Fibroblast of pulmonary artery (primary cell): Measurements from ENCODE around the gene MYRIP.
A peak's percentile ranks its signal among the peaks of the same experiment; 100 is the strongest.
"Not testable (repeated sequence)": the region's sequence is repeated elsewhere in the genome, so short reads cannot be mapped to it uniquely, and the experiment has no call there.

Experiments
- DNase-seq: peaks from one replicate; pipeline ENCODE4 v3.0.0-alpha.2; 2010; ENCODE audit warnings: low read depth
- H3K4me3 ChIP-seq: replicated peaks from 2 replicates; pipeline ENCODE4 v1.5.1; 2011; ENCODE audit warnings: low read depth, mild to moderate bottlenecking, control low read depth, low read length, moderate library complexity
- TF ChIP-seq, protein P1 (sequence below): IDR thresholded peaks from 2 replicates; pipeline ENCODE4 v1.5.1; 2011; ENCODE audit warnings: mild to moderate bottlenecking, control low read depth, low read length, inconsistent platforms; ENCODE audit errors: missing control alignments

Gene MYRIP

DNA sequence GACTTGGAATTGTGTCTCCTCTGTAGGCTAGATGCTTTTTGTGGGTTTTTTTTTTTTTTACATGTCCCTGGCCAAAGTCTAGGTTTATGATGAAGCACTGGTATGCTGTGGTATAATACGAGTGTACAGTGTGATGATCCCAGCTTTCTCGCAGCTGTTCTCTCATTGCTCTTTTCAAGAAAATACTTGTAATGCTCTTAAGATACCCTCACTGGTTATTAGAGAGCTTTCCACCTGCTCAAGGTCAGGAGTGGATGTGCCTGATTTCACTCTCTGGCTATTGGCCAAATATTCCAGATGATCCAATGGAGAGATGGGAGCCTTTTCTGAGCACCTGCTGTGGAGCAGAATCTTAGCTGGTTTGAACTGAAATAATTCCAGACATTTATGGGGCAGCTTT lies 215.1 kb downstream of the MYRIP start:
- TF ChIP-seq, protein P1, sequence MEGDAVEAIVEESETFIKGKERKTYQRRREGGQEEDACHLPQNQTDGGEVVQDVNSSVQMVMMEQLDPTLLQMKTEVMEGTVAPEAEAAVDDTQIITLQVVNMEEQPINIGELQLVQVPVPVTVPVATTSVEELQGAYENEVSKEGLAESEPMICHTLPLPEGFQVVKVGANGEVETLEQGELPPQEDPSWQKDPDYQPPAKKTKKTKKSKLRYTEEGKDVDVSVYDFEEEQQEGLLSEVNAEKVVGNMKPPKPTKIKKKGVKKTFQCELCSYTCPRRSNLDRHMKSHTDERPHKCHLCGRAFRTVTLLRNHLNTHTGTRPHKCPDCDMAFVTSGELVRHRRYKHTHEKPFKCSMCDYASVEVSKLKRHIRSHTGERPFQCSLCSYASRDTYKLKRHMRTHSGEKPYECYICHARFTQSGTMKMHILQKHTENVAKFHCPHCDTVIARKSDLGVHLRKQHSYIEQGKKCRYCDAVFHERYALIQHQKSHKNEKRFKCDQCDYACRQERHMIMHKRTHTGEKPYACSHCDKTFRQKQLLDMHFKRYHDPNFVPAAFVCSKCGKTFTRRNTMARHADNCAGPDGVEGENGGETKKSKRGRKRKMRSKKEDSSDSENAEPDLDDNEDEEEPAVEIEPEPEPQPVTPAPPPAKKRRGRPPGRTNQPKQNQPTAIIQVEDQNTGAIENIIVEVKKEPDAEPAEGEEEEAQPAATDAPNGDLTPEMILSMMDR = no peak
- H3K4me3 ChIP-seq = no peak overlapping the region
- no peak for DNase-seq

- not testable (repeated sequence) for H3K4me3 ChIP-seq, DNase-seq
Observed at GRCh38 chr3:40025892-40026291, 216.5 kb downstream of the MYRIP start.

DNA sequence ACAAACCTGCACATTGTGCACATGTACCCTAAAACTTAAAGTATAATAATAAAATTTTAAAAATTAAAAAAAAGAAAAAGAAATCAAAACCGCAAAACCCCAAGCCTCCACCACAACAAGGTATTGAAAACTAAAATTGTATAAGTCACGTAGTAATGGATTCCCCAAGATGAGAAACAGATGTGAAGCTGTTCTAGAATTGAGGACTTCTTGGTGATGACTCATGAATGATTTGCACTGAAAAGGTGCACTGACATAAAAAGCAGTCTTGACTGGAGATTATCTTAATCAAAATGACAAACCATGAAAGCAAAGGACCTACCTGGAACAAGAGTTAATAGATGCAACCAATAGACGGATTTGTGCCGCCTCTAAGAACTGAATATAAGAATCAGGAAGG lies 225.8 kb downstream of the MYRIP start:
- no peak for DNase-seq
- TF ChIP-seq, protein P1 = no peak
- no peak overlapping the region for H3K4me3 ChIP-seq

GRCh38 chr3:40037582-40037981 lies 228.2 kb downstream of the MYRIP start:
- DNase-seq = no peak
- H3K4me3 ChIP-seq = no peak overlapping the region
- TF ChIP-seq, protein P1 = no peak

- no peak overlapping the region for H3K4me3 ChIP-seq
Observed at GRCh38 chr3:40042752-40043443, 233.5 kb downstream of the MYRIP start.

GRCh38 chr3:40043444-40043755 lies 234.0 kb downstream of the MYRIP start:
- peak; percentile 70 for DNase-seq
- TF ChIP-seq, protein P1 = no peak

More at GRCh38 chr3:40042752-40043443, 233.5 kb downstream of the MYRIP start:
- no peak for DNase-seq
- TF ChIP-seq, protein P1 = no peak

GRCh38 chr3:40044487-40044886 lies 235.1 kb downstream of the MYRIP start:
- TF ChIP-seq, protein P1 = no peak
- peak; percentile 81 for DNase-seq
- no peak overlapping the region for H3K4me3 ChIP-seq

More at GRCh38 chr3:40043444-40043755, 234.0 kb downstream of the MYRIP start:
- H3K4me3 ChIP-seq = no peak overlapping the region
